CD8-positive, alpha-beta memory T cell (primary cell): ENCODE measurements around the gene SLC1A2. TPM values are rescaled to one million over a fixed set of nuclear protein-coding genes. Genes with fewer than 3 reads are reported as not detected.

Source experiments
- CTCF ChIA-PET: fragments of 350-600 bp; sonication (Branson Sonifier 250); formaldehyde crosslinking; loops from one replicate; lab custom pipeline; 2021; ENCODE audit warnings: antibody characterized with exemption; lab: Charles Lee
- POLR2A ChIA-PET: fragments of 350-600 bp; sonication (Branson Sonifier 250); formaldehyde crosslinking; loops from one replicate; lab custom pipeline; 2021; ENCODE audit warnings: antibody characterized with exemption; lab: Charles Lee
- DNase-seq, 5 donors: peaks; one replicate each; pipeline versions ENCODE4 v3.0.0 to v3.0.0-alpha.2; 2020 to 2022; ENCODE audit warnings: mixed read lengths in 1 of 5
- H3K27ac ChIP-seq: one replicate; pipeline ENCODE4 v1.7.0; 2013; ENCODE audit warnings: low read depth, mild to moderate bottlenecking, low read length, moderate library complexity
- H3K27me3 ChIP-seq: 2 replicates; pipeline ENCODE4 v1.7.0; 2013; ENCODE audit warnings: low read length, mild to moderate bottlenecking; ENCODE audit not compliant: insufficient read depth, poor library complexity, severe bottlenecking
- H3K36me3 ChIP-seq: 2 replicates; pipeline ENCODE4 v1.7.0; 2013; ENCODE audit warnings: mild to moderate bottlenecking, low read length, moderate library complexity; ENCODE audit not compliant: insufficient read depth
- H3K4me1 ChIP-seq: 2 replicates; pipeline ENCODE4 v1.7.0; 2013; ENCODE audit warnings: mild to moderate bottlenecking, low read length, moderate library complexity; ENCODE audit not compliant: insufficient read depth
- H3K4me3 ChIP-seq: 2 replicates; pipeline ENCODE4 v1.7.0; 2013; ENCODE audit warnings: mild to moderate bottlenecking, low read length
- H3K9me3 ChIP-seq: 2 replicates; pipeline ENCODE4 v1.7.0; 2013; ENCODE audit warnings: mild to moderate bottlenecking, low read length
- H3K27ac Mint-ChIP-seq, 8 donors: one replicate each; pipeline ENCODE4 v1.8.0; 2020 to 2021; ENCODE audit warnings: mixed read lengths in 8 of 8, mild to moderate bottlenecking in 6 of 8, inconsistent platforms in 3 of 8, moderate library complexity in 3 of 8
- H3K27me3 Mint-ChIP-seq, 2 donors: one replicate each; pipeline ENCODE4 v1.8.0; 2020 to 2021; ENCODE audit warnings: mixed read lengths in 2 of 2, mild to moderate bottlenecking in 1 of 2, moderate library complexity in 1 of 2
- H3K36me3 Mint-ChIP-seq, 3 donors: one replicate each; pipeline ENCODE4 v1.8.0; 2020 to 2021; ENCODE audit warnings: mixed read lengths in 3 of 3, inconsistent platforms in 1 of 3, mild to moderate bottlenecking in 1 of 3
- H3K4me1 Mint-ChIP-seq, 3 donors: one replicate each; pipeline ENCODE4 v1.8.0; 2020 to 2021; ENCODE audit warnings: mixed read lengths in 3 of 3, inconsistent platforms in 1 of 3, mild to moderate bottlenecking in 1 of 3
- H3K4me3 Mint-ChIP-seq, 7 donors: one replicate each; pipeline ENCODE4 v1.8.0; 2020 to 2021; ENCODE audit warnings: mixed read lengths in 7 of 7, mild to moderate bottlenecking in 6 of 7, moderate library complexity in 4 of 7, inconsistent platforms in 2 of 7
- H3K9me3 Mint-ChIP-seq, 5 donors: one replicate each; pipeline ENCODE4 v1.8.0; 2020 to 2022; ENCODE audit warnings: mixed read lengths in 5 of 5, mild to moderate bottlenecking in 3 of 5, moderate library complexity in 2 of 5, inconsistent platforms in 1 of 5
- polyA plus RNA-seq: library from polyadenylated mRNA; unstranded; fragments of 300-500 nt; fragmentation: Illumina TruSeq; gene quantifications from one replicate; pipeline ENCODE4 v1.2.3, GENCODE V29; 2021
- total RNA-seq, 2 experiments: library from RNA; stranded (reverse); gene quantifications; one replicate each; pipeline ENCODE4 v1.2.3, GENCODE V29; 2021

Gene SLC1A2
- total and polyA plus RNA-seq, 3 experiments from 2014 or later: 0.03 TPM; not detected in 2

DNA sequence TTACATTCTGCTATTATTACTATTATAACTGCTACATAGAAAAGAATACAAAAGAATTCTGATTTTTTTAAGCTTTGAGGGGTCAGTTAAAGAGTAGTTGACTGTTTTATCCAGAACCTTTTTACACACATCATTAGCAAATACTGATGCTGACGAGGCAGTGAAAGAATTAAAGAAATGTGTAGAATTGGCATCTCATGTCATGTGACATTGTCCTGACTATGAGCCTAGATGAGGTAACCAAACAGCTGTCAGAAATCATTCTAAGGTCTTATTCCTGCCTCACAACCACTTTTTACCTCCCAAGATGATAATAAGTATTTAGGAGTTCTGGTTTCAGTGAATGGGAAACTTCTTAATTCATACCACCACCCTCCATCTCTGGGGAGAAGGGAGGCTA, 121.0 kb downstream of the SLC1A2 start:
- Histone ChIP-seq H3K36me3 (no peaks in the 10 kb centered on the region), H3K9me3 (no peaks in the 10 kb centered on the region), H3K27me3 (no peaks in the 10 kb centered on the region), H3K4me1 (no peaks in the 10 kb centered on the region), H3K4me3 (no peak overlapping the region), H3K27ac (no peak overlapping the region)
- ChIA-PET CTCF (no interaction called here), POLR2A (no interaction called here)
- Mint-ChIP-seq H3K27me3 (peaks cover 0 to 16% of the 10 kb centered on the region in 2 donors), H3K4me1 (no peaks in the 10 kb centered on the region), H3K27ac (no peak overlapping the region), H3K4me3 (no peak overlapping the region), H3K9me3 (no peaks in the 10 kb centered on the region), H3K36me3 (peaks cover 0 to 5% (median 0%) of the 10 kb centered on the region in 3 donors)
- no peak for DNase-seq

DNA sequence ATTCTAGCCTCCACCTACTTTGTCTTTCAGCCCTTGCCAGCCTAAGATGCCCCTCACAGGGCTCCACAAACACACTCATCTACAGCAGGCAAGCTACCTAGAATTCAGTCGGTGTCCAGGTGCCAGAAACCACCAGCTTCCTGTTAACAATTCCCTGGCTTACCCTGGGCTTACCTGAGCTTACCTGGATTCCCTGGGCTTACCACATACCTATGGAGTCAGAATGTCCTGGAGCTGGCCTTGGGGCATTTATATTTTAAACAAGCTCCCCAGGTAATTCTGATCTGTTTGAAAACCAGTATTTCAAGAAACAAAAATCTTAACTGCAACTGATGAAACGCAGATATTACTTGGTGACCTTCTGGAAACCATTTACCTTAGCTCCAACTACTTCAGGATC, 123.6 kb downstream of the SLC1A2 start:
- POLR2A ChIA-PET: no interaction called here
- Histone ChIP-seq H3K36me3 (no peaks in the 10 kb centered on the region), H3K27me3 (no peaks in the 10 kb centered on the region), H3K27ac (no peak overlapping the region), H3K9me3 (no peaks in the 10 kb centered on the region), H3K4me3 (no peak overlapping the region), H3K4me1 (no peaks in the 10 kb centered on the region)
- H3K36me3 Mint-ChIP-seq: peaks cover 0 to 9% (median 0%) of the 10 kb centered on the region in 3 donors
- H3K27me3 Mint-ChIP-seq: peaks cover 0 to 16% of the 10 kb centered on the region in 2 donors
- H3K27ac Mint-ChIP-seq: peak overlapping the region in 1 of 8 donors; percentile 11
- H3K9me3 Mint-ChIP-seq: no peaks in the 10 kb centered on the region
- H3K4me1 Mint-ChIP-seq: peaks cover 2 to 13% (median 6%) of the 10 kb centered on the region in 3 donors
- CTCF ChIA-PET: interaction anchor here (1.5 to 1.7 kb wide), 2 partner anchors 9 to 59 kb away, joined by 5 to 9 read pairs; no protein-coding TSS in a partner anchor
- H3K4me3 Mint-ChIP-seq: no peak overlapping the region
- DNase-seq: no peak

DNA sequence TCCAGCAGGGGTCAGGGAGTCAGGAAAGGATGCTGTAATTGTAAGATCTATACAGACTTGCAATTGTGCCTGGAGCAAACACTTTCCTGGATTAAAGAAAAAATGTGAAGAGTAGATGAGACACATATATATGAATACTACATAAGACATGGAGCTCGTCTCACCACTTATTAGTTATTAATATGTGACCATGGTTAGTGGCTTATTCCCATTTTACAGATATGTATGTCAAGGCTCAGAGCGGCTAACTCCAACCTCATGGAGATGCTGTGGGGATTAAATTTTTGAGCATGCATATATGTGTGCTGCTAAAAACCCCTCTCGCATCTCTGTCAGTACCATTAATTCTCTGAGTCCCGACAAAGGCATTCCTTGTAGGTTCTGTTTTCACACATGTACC, 125.7 kb downstream of the SLC1A2 start:
- Mint-ChIP-seq H3K9me3 (no peaks in the 10 kb centered on the region), H3K36me3 (peaks cover 0 to 9% (median 0%) of the 10 kb centered on the region in 3 donors), H3K27ac (no peak overlapping the region), H3K4me3 (no peak overlapping the region), H3K4me1 (peaks cover 2 to 13% (median 11%) of the 10 kb centered on the region in 3 donors), H3K27me3 (peaks cover 0 to 16% of the 10 kb centered on the region in 2 donors)
- Histone ChIP-seq H3K9me3 (no peaks in the 10 kb centered on the region), H3K4me3 (no peak overlapping the region), H3K27me3 (no peaks in the 10 kb centered on the region), H3K36me3 (no peaks in the 10 kb centered on the region), H3K27ac (no peak overlapping the region), H3K4me1 (no peaks in the 10 kb centered on the region)
- ChIA-PET CTCF (interaction anchor here (1.2 to 2.0 kb wide), 3 partner anchors 12 to 17 kb away, joined by 3 to 9 read pairs (median 5); no protein-coding TSS in a partner anchor), POLR2A (no interaction called here)
- no peak for DNase-seq

DNA sequence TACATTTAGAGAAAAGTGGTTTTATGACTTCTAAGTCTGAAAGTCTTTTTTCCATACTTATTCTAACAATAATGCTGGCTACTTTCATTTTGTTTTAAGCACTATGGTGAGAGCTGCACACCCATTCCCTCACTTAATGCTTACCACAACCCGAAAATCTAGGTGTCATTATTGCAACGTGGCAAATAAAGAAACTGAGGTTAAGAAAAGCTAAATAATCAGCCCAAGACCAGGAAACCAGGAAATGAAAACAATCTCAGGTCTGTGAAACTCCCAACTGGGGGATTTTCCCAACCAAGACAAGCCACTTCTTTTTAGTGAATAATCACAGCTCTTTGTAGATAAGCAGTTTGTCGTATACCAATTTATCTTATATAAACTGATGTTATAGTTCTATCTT, 126.3 kb downstream of the SLC1A2 start:
- Histone ChIP-seq H3K4me3 (no peak overlapping the region), H3K27me3 (no peaks in the 10 kb centered on the region), H3K4me1 (no peaks in the 10 kb centered on the region), H3K36me3 (no peaks in the 10 kb centered on the region), H3K9me3 (no peaks in the 10 kb centered on the region), H3K27ac (no peak overlapping the region)
- H3K27ac Mint-ChIP-seq: no peak overlapping the region
- peaks cover 0 to 9% (median 0%) of the 10 kb centered on the region in 3 donors for H3K36me3 Mint-ChIP-seq
- DNase-seq: no peak
- CTCF ChIA-PET: interaction anchor here (2.0 kb wide), 1 partner anchor 13 kb away, joined by 9 read pairs; no protein-coding TSS in a partner anchor
- POLR2A ChIA-PET: no interaction called here
- no peaks in the 10 kb centered on the region for H3K9me3 Mint-ChIP-seq
- H3K27me3 Mint-ChIP-seq: peaks cover 0 to 16% of the 10 kb centered on the region in 2 donors
- H3K4me1 Mint-ChIP-seq: peaks cover 2 to 13% (median 11%) of the 10 kb centered on the region in 3 donors
- no peak overlapping the region for H3K4me3 Mint-ChIP-seq

DNA sequence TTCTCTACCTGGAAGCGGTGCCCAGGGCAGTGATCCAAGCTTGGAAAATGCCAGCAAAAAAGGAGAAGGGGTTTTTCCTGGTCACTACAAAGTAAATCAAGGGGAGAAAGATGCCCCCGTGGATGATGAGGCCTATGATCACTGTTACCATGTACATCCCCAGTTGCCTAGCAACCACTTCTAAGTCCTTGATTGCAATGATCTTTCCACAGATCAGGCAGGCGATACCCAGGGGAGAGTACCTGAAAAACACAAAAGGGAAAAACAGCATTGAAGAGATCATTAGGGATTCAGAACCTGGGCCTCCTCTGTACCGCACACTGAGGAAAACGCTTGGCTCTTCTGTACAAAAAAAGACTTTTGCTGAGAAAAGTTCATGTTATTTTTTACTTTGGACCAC, 127.1 kb downstream of the SLC1A2 start:
- Mint-ChIP-seq H3K27ac (peak overlapping the region in 1 of 8 donors; percentile 17), H3K36me3 (peaks cover 0 to 9% (median 0%) of the 10 kb centered on the region in 3 donors), H3K9me3 (no peaks in the 10 kb centered on the region), H3K27me3 (peaks cover 0 to 15% of the 10 kb centered on the region in 2 donors), H3K4me3 (no peak overlapping the region), H3K4me1 (peaks cover 2 to 13% (median 11%) of the 10 kb centered on the region in 3 donors)
- ChIA-PET CTCF (no interaction called here), POLR2A (no interaction called here)
- no peak overlapping the region for H3K27ac ChIP-seq
- no peak overlapping the region for H3K4me3 ChIP-seq
- no peaks in the 10 kb centered on the region for H3K9me3 ChIP-seq
- H3K4me1 ChIP-seq: no peaks in the 10 kb centered on the region
- DNase-seq: peak in 1 of 5 donors; percentile 4
- H3K27me3 ChIP-seq: no peaks in the 10 kb centered on the region
- no peaks in the 10 kb centered on the region for H3K36me3 ChIP-seq

DNA sequence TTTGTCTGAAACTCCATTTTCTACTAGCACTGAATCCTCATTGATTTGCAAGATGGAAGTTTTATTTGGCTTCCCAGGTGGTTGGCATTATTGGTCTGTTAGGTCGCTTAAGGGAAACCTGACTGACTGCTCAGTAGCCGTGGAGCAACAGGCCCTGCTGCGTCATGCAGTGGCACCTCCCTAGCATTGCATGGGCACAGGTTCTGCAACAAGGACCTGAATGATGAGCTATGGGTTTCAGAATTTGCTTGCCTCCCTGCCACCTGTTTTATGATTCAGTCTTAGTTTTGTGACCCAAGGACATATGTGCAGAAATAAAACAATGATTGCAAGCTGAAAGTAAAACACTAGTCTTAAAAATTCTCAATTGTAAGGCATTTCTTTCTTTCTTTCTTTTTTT, 128.5 kb downstream of the SLC1A2 start:
- POLR2A ChIA-PET: no interaction called here
- H3K9me3 ChIP-seq: no peaks in the 10 kb centered on the region
- peaks cover 0 to 11% (median 0%) of the 10 kb centered on the region in 3 donors for H3K36me3 Mint-ChIP-seq

DNA sequence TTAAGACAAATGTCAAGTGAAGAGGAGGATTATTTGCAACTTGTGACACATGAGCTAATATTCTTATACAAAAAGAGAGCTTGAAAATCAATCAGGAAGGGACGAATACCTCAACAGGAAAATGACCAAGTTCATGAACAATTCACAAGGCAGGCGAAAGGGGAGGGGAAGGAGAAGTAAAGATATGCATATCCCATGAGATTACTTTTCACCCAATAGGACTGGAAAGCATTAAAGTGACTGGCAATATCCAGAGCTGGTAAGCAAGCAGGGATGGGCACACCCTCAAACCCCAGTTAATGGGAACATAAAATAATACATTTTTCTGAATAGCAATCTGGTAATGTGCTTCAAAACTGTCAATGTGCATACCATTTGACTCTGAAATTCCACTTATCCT, 129.5 kb downstream of the SLC1A2 start:
- Mint-ChIP-seq H3K27me3 (peaks cover 1 to 6% of the 10 kb centered on the region in 2 donors), H3K4me1 (peaks cover 2 to 13% (median 11%) of the 10 kb centered on the region in 3 donors), H3K36me3 (peaks cover 0 to 15% (median 0%) of the 10 kb centered on the region in 3 donors), H3K9me3 (no peaks in the 10 kb centered on the region), H3K27ac (no peak overlapping the region), H3K4me3 (no peak overlapping the region)
- Histone ChIP-seq H3K27me3 (no peaks in the 10 kb centered on the region), H3K4me3 (no peak overlapping the region), H3K36me3 (no peaks in the 10 kb centered on the region), H3K4me1 (no peaks in the 10 kb centered on the region), H3K9me3 (no peaks in the 10 kb centered on the region), H3K27ac (no peak overlapping the region)
- no peak for DNase-seq
- ChIA-PET POLR2A (no interaction called here), CTCF (interaction anchor here (1.0 kb wide), 1 partner anchor 15 kb away, joined by 3 read pairs; no protein-coding TSS in a partner anchor)

More for the DNA sequence above, 128.5 kb downstream of the SLC1A2 start:
- no peak overlapping the region for H3K27ac ChIP-seq
- H3K27me3 Mint-ChIP-seq: peaks cover 1 to 6% of the 10 kb centered on the region in 2 donors
- H3K4me3 Mint-ChIP-seq: no peak overlapping the region
- no peak overlapping the region for H3K4me3 ChIP-seq
- H3K27me3 ChIP-seq: no peaks in the 10 kb centered on the region
- no peaks in the 10 kb centered on the region for H3K36me3 ChIP-seq
- peaks cover 2 to 13% (median 11%) of the 10 kb centered on the region in 3 donors for H3K4me1 Mint-ChIP-seq
- no peak for DNase-seq
- H3K4me1 ChIP-seq: no peaks in the 10 kb centered on the region
- H3K9me3 Mint-ChIP-seq: no peaks in the 10 kb centered on the region
- H3K27ac Mint-ChIP-seq: no peak overlapping the region
- CTCF ChIA-PET: interaction anchor here (1.0 to 1.4 kb wide), 2 partner anchors 14 to 101 kb away, joined by 3 to 4 read pairs; no protein-coding TSS in a partner anchor

DNA sequence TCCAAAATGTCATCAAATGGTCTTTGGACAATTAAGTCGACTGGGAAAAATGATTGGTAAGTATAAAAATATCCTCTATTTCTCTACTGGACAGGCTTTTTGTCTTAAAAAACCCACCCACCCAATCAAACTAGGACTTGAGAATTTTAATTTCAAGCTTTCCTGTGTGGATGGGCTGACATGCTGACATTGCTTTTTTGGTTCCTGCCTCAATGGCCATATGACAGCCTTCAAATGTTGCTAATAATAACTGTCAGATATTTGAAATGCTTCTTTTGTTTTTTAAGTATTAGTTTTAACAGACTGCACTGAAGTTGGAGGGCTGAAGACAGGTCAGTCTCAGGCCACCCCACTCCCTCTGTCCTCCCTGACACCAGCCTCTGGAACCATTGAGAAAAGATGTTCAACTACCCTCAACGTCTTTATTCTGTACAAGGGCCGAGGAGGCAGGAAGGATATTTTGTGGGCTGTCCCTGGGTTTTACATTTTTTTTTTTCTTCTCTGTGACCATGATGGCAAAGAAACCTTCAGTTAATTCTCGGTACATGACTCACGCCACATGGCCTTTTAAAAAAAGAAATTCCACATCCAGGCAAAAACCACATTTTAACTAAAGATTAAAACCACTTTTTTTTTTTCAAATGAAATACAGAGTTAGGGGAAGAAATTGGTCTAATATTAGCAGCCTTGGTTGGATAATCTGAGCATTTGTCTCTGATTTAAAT, 130.4 kb downstream of the SLC1A2 start:
- H3K9me3 Mint-ChIP-seq: no peaks in the 10 kb centered on the region
- CTCF ChIA-PET: interaction anchor here (1.0 kb wide), 1 partner anchor 17 kb away, joined by 4 read pairs; no protein-coding TSS in a partner anchor
- POLR2A ChIA-PET: no interaction called here
- Histone ChIP-seq H3K27ac (no peak overlapping the region), H3K4me3 (no peak overlapping the region), H3K27me3 (no peaks in the 10 kb centered on the region), H3K36me3 (no peaks in the 10 kb centered on the region), H3K9me3 (no peaks in the 10 kb centered on the region), H3K4me1 (no peaks in the 10 kb centered on the region)
- H3K27ac Mint-ChIP-seq: no peak overlapping the region
- H3K4me3 Mint-ChIP-seq: no peak overlapping the region
- peaks cover 0 to 1% of the 10 kb centered on the region in 2 donors for H3K27me3 Mint-ChIP-seq
- DNase-seq: no peak
- H3K36me3 Mint-ChIP-seq: peaks cover 0 to 15% (median 0%) of the 10 kb centered on the region in 3 donors
- H3K4me1 Mint-ChIP-seq: peaks cover 2 to 13% (median 11%) of the 10 kb centered on the region in 3 donors
